Placental pericyte (primary cell): ENCODE results near the gene SCAP. TPM values are rescaled to one million over a fixed set of nuclear protein-coding genes. Genes with fewer than 3 reads are reported as not detected.

ENCODE experiments used
- small RNA-seq: library from RNA; depleted of rRNA; stranded (forward); fragments of <200 nt; gene quantifications from one replicate; pipeline ENCODE3, GENCODE V24; 2012; ENCODE audit warnings: low replicate concordance
- total RNA-seq: library from RNA; depleted of rRNA; stranded (reverse); fragments of >200 nt; gene quantifications from 2 replicates; pipeline ENCODE4 v1.2.3, GENCODE V29; 2012

The SCAP gene
- total RNA-seq: 73.7 and 85.6 TPM in 2 replicates

GRCh38 chr3:47475570-47476329 is at the start of gene SCAP:
Gene SCAP (minus strand): TSS chr3:47475941. CDS start chr3:47442993, 32,948 bp downstream.

DNA sequence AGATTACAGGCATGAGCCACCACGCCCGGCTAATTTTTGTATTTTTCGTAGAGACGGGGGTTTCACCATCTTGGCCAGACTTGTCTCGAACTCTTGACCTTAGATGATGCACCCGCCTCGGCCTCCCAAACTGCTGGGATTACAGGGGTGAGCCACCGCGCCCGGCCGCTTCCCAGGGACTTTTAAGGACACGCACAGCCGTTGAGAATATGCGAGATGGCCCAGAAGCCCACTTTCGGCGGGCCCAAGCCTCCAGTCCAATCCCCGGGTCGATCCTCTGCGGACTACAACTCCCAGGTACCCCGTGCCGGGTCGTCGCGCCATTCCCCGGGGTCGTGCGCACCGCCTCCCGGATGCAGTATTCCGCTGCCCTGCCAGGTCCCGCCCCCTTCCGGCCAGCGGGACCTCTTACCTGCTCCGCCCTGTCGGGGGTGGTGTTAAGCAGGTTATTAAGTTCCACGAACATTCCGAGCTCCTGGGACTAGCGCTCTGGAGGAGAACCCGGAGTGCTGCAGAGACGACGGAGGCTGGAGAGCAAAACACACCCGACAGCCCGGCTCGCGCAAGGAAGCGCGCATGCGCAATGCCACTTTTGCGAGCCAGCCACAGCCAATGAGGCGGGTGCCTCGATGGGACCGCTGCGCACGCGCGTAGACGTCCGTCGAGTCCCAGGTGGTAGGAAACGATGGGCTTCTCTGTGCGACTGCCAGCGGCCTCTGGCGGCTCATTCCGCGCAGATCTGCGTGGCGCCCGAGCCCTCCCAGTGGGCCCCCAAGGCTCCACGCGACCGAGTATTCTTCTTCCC is 37.6 kb upstream of the SCAP start, which contains the start of gene ELP6:
Gene ELP6 (minus strand): TSS at position 588 of the 805 bp plus-strand sequence. CDS start 122 bp downstream, at position 466.

DNA sequence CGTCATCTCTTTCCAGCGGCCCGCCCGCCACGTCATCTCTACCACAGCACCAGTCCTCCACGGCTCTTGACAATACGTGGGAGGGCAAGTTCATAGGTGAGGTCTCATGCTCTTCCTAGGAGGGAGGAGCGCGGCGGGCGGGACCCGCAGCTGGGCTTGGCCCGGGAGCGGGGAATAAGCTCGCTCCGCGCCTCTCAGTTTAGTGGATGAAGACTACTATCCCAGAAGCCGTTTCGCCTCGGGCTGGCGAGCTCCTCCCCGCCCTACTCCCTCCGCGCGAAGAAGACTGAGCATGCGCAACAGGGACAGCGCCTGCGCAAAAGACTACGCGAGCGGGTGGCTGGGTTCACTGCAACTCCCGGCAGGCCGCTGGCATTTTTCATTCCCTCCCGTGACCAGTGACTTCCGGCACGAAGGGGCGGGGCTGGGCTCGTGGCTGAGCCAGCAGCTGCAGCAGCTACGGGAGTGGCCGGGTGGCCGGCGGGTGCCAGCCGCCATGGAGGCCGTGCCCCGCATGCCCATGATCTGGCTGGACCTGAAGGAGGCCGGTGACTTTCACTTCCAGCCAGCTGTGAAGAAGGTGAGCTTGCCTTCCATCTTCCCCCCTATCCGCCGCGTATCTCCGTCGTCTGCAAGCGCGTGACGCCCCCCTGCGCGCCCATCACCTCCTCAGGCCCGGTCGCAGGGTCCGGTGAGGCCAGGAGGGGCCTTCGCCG is 95.0 kb downstream of the SCAP start, which contains the start of gene PTPN23:
Gene PTPN23 (plus strand): TSS at position 421 of the 716 bp plus-strand sequence. CDS start 76 bp downstream, at position 497.

Small RNAs within 50 kb of the gene (small RNA-seq; reads per million reads assigned to genes)
- not detected for gene AC099778.2

Other genes starting within 250 kb of the SCAP start
- gene KIF9, start 193.1 kb downstream of the SCAP start, total RNA-seq: 1.5 and 2.7 TPM in 2 replicates
- gene KLHL18, start 193.0 kb downstream of the SCAP start, total RNA-seq: 16.0 and 26.2 TPM in 2 replicates
- 20.6 and 29.1 TPM in 2 replicates for gene PTPN23, start 94.9 kb downstream of the SCAP start, total RNA-seq
- gene ELP6, start 37.8 kb upstream of the SCAP start, total RNA-seq: 26.5 and 36.4 TPM in 2 replicates
- 0.14 TPM in 1 of 2 replicates, not detected in the other for gene CSPG5, start 102.9 kb upstream of the SCAP start, total RNA-seq